SKM-1 treated with dmso at 0.1 percent for 144 hours (cell line): ENCODE data around the gene PRTFDC1.

Source experiments
- DNase-seq: peaks from one replicate; lab custom pipeline; 2025; ENCODE audit not compliant: unreplicated experiment; lab: John Stamatoyannopoulos, UW

The PRTFDC1 gene

DNA sequence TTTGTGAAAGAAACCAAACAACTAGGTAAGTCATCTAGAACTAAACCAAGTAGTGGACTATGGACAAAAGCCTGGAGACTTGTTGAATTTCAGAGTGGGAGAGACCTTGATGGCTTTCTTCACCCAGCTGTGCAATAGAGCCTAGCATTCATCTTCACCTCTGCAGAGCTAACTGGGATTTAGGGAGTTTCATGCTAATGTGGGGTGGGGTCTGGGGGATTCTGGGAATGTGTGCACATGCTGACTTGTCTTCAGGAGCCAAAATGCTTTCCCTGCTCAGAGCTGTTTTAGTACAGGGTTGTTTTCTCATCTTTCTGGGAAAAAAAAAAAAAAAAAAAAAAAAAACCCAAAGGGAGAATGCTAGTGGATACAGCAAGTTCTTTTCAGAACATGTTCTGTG lies 147.4 kb downstream of the PRTFDC1 start:
- DNase-seq, result no peak

DNA sequence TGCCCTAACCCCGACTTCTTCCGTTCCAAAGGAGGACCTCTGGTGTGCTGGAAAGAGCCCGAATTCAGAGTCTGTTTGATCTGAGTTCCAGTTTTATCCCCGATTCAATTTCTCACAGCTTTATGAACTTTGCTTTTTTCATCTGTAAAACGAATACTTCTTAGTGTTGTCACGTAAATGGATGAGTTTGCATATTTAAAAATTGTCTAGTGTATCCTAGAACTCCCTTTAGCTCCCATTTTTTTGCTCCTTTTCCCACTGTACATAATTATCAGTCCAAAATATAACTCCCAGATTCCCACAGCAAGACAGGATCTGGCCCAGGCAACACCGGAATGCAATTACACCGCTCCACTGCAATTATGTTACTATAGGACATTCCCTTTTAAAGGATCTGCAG lies 148.0 kb downstream of the PRTFDC1 start:
- no peak for DNase-seq

DNA sequence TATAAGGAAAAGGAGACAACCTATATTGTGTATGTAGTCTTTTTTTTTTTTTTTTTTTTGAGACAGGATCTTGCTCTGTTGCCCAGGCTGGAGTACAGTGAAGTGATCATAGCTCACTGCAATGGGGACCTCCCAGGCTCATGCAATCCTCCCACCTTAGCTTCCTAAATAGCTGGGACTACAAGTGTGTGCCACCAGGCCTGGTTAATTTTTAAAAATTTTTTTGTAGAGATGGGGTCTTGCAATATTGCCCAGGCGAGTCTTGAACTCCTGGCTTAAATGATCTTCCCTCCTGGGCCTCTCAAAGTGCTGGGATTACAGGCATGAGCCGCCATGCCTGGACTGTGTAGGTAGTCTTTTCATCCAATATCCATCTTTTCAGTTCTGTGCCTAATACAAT lies 150.0 kb downstream of the PRTFDC1 start:
- no peak for DNase-seq

DNA sequence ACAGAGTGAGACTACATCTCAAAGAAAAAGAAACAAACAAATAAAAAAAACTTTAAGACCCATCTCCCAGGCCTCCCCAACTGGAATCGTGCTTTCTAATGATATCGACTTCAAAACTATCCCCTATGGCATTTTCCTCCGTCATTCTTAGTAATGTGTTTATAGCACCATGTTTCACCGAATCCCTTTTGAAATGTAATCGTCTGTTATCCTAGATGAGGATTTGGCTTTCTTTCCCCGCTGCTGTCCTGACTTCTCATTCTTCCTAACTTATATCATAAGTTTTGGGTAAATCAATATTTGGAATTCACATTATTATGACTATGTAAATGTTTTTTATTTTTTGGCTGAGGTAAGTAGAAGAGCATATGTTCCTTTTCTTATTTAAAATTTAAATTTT lies 151.5 kb downstream of the PRTFDC1 start:
- no peak for DNase-seq
